ENCODE results near the gene CTNNBL1. TPM values are rescaled to one million over a fixed set of nuclear protein-coding genes. Genes with fewer than 3 reads are reported as not detected.
A peak's percentile ranks its signal among the peaks of the same experiment; 100 is the strongest.

CTNNBL1 gene
- total RNA-seq, 1 donor from 2014 or later = 31.3 TPM

DNA sequence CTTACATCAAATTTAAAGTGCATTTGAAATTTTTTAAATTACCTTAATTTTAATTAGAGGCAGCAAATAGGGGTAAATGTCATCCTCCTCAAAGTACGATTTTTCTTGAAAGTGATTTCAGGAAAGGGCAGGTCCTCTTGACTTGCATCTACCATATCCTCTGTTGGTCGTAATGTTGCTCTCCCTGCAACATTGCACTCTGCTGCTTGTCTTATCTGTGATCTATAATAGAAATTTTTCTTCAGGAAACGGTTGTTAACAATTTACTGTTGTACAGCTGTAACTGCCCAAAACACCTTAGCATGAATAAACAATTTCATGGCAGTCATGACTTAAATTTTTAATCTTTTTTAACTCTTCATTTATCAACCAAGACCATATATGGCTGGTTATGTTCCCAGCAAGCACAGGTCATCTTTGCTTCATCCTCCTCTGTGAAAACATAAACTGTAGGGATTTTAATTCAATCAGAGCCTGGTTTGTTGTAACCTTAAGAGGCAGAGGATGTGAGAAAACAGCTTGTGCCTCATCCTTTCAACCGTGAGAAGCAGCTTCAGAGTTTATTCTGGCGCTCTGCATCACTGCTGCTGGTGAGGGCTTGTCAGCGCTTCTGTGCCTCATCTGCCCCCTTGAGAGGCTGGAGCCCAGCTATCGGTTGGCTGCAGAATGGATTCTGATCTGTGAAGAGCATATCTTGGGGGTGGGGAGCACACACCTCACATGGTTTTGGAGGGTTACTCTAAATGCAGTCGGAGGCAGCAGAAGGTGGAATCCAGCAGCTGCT lies 56.0 kb downstream of the CTNNBL1 start:
- peaks cover 2 to 11% (median 7%) of the 10 kb centered on the region in 3 donors for H3K36me3 ChIP-seq (ENCODE audit: control insufficient read depth in 3 of 3, insufficient read depth in 3 of 3, low read length in 3 of 3)
- no peak overlapping the region for H3K27ac ChIP-seq (ENCODE audit: low read depth, low read length)
- no peaks in the 10 kb centered on the region for H3K4me1 ChIP-seq (ENCODE audit: control insufficient read depth in 3 of 3, insufficient read depth in 3 of 3, low read length in 3 of 3)
- no peaks in the 10 kb centered on the region for H3K27me3 ChIP-seq (ENCODE audit: control insufficient read depth in 3 of 3, insufficient read depth in 3 of 3, low read length in 3 of 3)
- H3K4me3 ChIP-seq (ENCODE audit: low read length in 3 of 3) = no peak overlapping the region
- no peak overlapping the region for H3K9ac ChIP-seq (ENCODE audit: low read depth in 1 of 3, low read length in 3 of 3)
- H3K9me3 ChIP-seq (ENCODE audit: control insufficient read depth in 3 of 3, low read length in 3 of 3) = no peaks in the 10 kb centered on the region

DNA sequence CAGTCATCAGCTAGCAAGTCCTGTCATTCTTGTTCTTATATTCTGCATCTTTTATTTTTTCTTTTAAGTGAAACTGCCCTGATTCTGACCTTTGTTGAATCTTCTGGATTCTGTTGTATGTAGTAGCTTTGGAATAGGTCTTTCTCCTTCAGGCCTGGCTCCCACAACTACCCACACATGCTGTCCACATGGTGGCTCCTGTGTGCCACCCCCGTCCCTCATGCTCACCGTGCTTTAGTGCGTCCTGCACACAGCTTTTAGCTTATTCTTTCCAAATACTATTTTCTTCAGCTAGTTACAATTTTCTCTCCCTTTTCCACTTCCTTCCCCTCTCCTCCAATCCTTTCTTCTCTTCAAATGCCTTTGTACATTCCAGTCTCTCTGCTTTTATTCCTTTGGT lies 61.8 kb downstream of the CTNNBL1 start:
- Histone ChIP-seq H3K4me1 (ENCODE audit: control insufficient read depth in 3 of 3, insufficient read depth in 3 of 3, low read length in 3 of 3) (peaks cover 4 to 19% (median 6%) of the 10 kb centered on the region in 3 donors), H3K36me3 (ENCODE audit: control insufficient read depth in 3 of 3, insufficient read depth in 3 of 3, low read length in 3 of 3) (peaks cover 3 to 11% (median 4%) of the 10 kb centered on the region in 3 donors), H3K9ac (ENCODE audit: low read depth in 1 of 3, low read length in 3 of 3) (peak overlapping the region in 1 of 3 donors; percentile 15), H3K4me3 (ENCODE audit: low read length in 3 of 3) (no peak overlapping the region), H3K9me3 (ENCODE audit: control insufficient read depth in 3 of 3, low read length in 3 of 3) (no peaks in the 10 kb centered on the region), H3K27ac (ENCODE audit: low read depth, low read length) (no peak overlapping the region), H3K27me3 (ENCODE audit: control insufficient read depth in 3 of 3, insufficient read depth in 3 of 3, low read length in 3 of 3) (no peaks in the 10 kb centered on the region)

DNA sequence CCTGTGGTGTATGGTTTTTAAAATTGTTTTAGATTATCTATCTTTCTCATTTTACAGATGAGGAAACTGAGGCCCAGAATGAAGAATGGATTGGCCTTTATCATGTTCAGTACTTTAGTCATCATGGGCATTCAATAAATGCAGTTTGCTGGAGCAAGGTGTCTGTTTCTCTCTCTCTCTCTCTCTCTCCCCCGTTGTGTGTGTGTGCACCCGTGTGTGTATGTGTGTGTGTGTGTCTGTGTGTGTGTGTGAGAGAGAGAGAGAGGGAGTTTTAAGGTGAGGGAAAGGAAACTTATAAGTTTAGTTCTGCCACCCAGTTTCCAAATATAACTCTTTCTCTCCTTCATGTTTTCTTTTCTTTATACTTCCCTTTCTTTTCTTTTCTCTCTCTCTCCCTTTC lies 62.4 kb downstream of the CTNNBL1 start:
- H3K27me3 ChIP-seq (ENCODE audit: control insufficient read depth in 3 of 3, insufficient read depth in 3 of 3, low read length in 3 of 3) = no peaks in the 10 kb centered on the region
- H3K9ac ChIP-seq (ENCODE audit: low read depth in 1 of 3, low read length in 3 of 3) = no peak overlapping the region
- H3K4me1 ChIP-seq (ENCODE audit: control insufficient read depth in 3 of 3, insufficient read depth in 3 of 3, low read length in 3 of 3) = peaks cover 4 to 19% (median 6%) of the 10 kb centered on the region in 3 donors
- no peaks in the 10 kb centered on the region for H3K9me3 ChIP-seq (ENCODE audit: control insufficient read depth in 3 of 3, low read length in 3 of 3)
- no peak overlapping the region for H3K27ac ChIP-seq (ENCODE audit: low read depth, low read length)
- no peak overlapping the region for H3K4me3 ChIP-seq (ENCODE audit: low read length in 3 of 3)
- H3K36me3 ChIP-seq (ENCODE audit: control insufficient read depth in 3 of 3, insufficient read depth in 3 of 3, low read length in 3 of 3) = peaks cover 3 to 14% (median 4%) of the 10 kb centered on the region in 3 donors

DNA sequence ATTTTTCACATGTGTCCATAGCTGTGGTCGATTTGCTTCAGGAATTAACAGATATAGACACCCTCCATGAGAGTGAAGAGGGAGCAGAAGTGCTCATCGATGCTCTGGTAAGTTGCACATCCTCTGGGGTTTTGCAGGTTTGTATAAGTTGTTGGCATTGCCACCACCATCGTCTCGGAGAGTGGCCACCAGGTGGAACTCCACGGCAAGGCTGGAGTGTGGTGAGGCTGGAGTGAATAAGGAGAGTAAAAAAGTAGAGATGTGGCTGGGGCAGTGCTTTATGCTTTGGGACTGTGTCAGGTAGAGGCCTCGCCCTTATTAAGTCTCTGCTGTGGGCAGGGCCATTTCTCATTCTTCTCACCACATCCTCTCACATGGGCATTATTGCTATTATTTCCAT lies 63.7 kb downstream of the CTNNBL1 start:
- H3K27me3 ChIP-seq (ENCODE audit: control insufficient read depth in 3 of 3, insufficient read depth in 3 of 3, low read length in 3 of 3) = no peaks in the 10 kb centered on the region
- no peak overlapping the region for H3K4me3 ChIP-seq (ENCODE audit: low read length in 3 of 3)
- peaks cover 3 to 14% (median 4%) of the 10 kb centered on the region in 3 donors for H3K36me3 ChIP-seq (ENCODE audit: control insufficient read depth in 3 of 3, insufficient read depth in 3 of 3, low read length in 3 of 3)
- peaks cover 4 to 19% (median 6%) of the 10 kb centered on the region in 3 donors for H3K4me1 ChIP-seq (ENCODE audit: control insufficient read depth in 3 of 3, insufficient read depth in 3 of 3, low read length in 3 of 3)
- H3K9ac ChIP-seq (ENCODE audit: low read depth in 1 of 3, low read length in 3 of 3) = no peak overlapping the region
- H3K9me3 ChIP-seq (ENCODE audit: control insufficient read depth in 3 of 3, low read length in 3 of 3) = no peaks in the 10 kb centered on the region
- H3K27ac ChIP-seq (ENCODE audit: low read depth, low read length) = no peak overlapping the region

DNA sequence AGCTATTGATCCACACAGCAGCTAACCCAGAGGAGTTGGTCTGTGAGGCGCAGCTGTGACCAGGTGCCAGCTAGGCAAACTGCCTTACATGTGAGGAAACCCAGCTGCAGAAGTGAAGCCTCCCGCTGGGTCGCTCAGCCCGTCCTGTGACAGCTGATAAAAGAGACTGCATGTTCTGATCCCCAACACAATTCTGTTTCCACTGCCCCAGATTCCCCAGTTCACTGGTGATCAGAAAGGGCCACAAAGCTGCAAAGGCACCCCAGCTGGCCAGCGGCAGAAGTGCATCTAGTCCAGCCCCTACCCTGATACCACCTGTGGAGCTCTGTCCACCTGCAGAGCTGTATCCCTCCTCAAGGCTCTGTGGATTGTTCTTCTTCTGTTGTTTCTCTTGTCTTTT lies 64.5 kb downstream of the CTNNBL1 start:
- H3K9ac ChIP-seq (ENCODE audit: low read depth in 1 of 3, low read length in 3 of 3) = no peak overlapping the region
- peaks cover 4 to 19% (median 6%) of the 10 kb centered on the region in 3 donors for H3K4me1 ChIP-seq (ENCODE audit: control insufficient read depth in 3 of 3, insufficient read depth in 3 of 3, low read length in 3 of 3)
- no peaks in the 10 kb centered on the region for H3K9me3 ChIP-seq (ENCODE audit: control insufficient read depth in 3 of 3, low read length in 3 of 3)
- no peaks in the 10 kb centered on the region for H3K27me3 ChIP-seq (ENCODE audit: control insufficient read depth in 3 of 3, insufficient read depth in 3 of 3, low read length in 3 of 3)
- H3K27ac ChIP-seq (ENCODE audit: low read depth, low read length) = no peak overlapping the region
- no peak overlapping the region for H3K4me3 ChIP-seq (ENCODE audit: low read length in 3 of 3)
- peaks cover 3 to 14% (median 4%) of the 10 kb centered on the region in 3 donors for H3K36me3 ChIP-seq (ENCODE audit: control insufficient read depth in 3 of 3, insufficient read depth in 3 of 3, low read length in 3 of 3)

DNA sequence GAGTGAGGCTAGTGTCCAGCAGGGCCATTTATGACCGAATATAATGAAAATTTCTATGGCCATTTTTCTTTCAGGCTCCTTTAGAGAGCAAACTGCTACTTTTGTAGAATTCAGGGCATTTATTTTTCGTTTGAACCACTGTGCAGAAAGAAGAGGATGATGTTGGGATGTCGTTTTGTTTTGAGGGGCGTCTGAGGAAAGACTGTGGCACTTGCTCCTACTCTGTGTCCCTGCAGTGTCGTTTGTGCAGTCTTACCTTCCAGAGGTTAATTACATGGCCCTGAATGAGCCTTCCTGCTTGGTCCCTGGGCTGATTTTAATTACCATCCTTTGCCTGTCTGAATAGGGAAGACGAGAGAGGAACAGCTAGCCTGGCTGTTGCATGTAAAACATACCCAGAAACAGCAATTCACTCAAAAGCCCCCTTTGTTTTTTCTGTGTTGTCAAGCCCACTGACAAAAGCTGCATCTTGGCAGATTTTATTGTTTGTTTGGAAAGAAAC lies 65.3 kb downstream of the CTNNBL1 start:
- Histone ChIP-seq H3K4me1 (ENCODE audit: control insufficient read depth in 3 of 3, insufficient read depth in 3 of 3, low read length in 3 of 3) (peaks cover 4 to 19% (median 6%) of the 10 kb centered on the region in 3 donors), H3K4me3 (ENCODE audit: low read length in 3 of 3) (no peak overlapping the region), H3K27ac (ENCODE audit: low read depth, low read length) (no peak overlapping the region), H3K36me3 (ENCODE audit: control insufficient read depth in 3 of 3, insufficient read depth in 3 of 3, low read length in 3 of 3) (peaks cover 3 to 14% (median 5%) of the 10 kb centered on the region in 3 donors), H3K27me3 (ENCODE audit: control insufficient read depth in 3 of 3, insufficient read depth in 3 of 3, low read length in 3 of 3) (no peaks in the 10 kb centered on the region), H3K9me3 (ENCODE audit: control insufficient read depth in 3 of 3, low read length in 3 of 3) (no peaks in the 10 kb centered on the region), H3K9ac (ENCODE audit: low read depth in 1 of 3, low read length in 3 of 3) (no peak overlapping the region)

DNA sequence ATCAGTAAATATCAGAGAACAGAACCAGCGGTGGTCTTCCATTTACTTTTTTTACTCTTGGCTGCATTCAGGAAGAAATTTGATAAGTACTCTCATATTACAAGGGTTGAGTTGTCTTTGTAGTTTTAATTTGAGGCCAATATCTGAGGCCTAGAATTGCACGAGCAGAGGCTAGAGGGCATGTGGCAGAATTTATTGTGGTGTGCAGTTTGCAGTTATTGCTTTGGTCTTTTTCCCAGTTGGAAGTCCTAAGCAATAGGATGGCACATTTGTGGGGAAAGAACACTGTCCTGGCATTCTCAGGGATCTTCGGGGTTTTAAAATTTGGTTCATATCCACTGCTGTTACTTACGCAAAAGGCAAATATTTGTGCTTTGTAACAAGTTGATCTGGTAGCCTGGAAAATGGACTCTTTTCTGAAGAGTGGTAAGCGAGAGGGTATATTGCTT lies 66.0 kb downstream of the CTNNBL1 start:
- Histone ChIP-seq H3K36me3 (ENCODE audit: control insufficient read depth in 3 of 3, insufficient read depth in 3 of 3, low read length in 3 of 3) (peaks cover 3 to 15% (median 12%) of the 10 kb centered on the region in 3 donors), H3K27me3 (ENCODE audit: control insufficient read depth in 3 of 3, insufficient read depth in 3 of 3, low read length in 3 of 3) (no peaks in the 10 kb centered on the region), H3K9me3 (ENCODE audit: control insufficient read depth in 3 of 3, low read length in 3 of 3) (no peaks in the 10 kb centered on the region), H3K27ac (ENCODE audit: low read depth, low read length) (no peak overlapping the region), H3K9ac (ENCODE audit: low read depth in 1 of 3, low read length in 3 of 3) (no peak overlapping the region), H3K4me1 (ENCODE audit: control insufficient read depth in 3 of 3, insufficient read depth in 3 of 3, low read length in 3 of 3) (peaks cover 4 to 19% (median 6%) of the 10 kb centered on the region in 3 donors), H3K4me3 (ENCODE audit: low read length in 3 of 3) (no peak overlapping the region)

DNA sequence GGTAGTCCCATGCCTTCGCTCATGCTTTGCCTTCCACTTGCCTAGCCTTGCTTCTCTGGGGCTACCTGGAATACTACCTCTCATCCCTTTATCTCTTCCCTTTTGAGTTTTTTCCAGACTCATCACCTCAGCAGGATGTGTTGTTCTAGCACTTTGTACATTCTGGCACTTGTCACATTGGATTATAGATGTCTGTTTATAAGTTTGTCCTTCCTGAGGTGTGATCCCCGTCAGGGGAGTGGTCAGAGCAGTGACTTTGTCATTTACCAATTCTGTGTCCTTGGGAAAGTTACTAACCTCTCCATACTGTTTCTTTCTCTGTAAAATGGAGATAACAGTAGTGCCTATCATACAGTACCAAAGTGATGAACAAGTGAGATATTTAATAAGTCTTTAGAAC lies 66.5 kb downstream of the CTNNBL1 start:
- H3K9me3 ChIP-seq (ENCODE audit: control insufficient read depth in 3 of 3, low read length in 3 of 3) = no peaks in the 10 kb centered on the region
- peaks cover 3 to 20% (median 13%) of the 10 kb centered on the region in 3 donors for H3K36me3 ChIP-seq (ENCODE audit: control insufficient read depth in 3 of 3, insufficient read depth in 3 of 3, low read length in 3 of 3)
- no peak overlapping the region for H3K4me3 ChIP-seq (ENCODE audit: low read length in 3 of 3)
- H3K4me1 ChIP-seq (ENCODE audit: control insufficient read depth in 3 of 3, insufficient read depth in 3 of 3, low read length in 3 of 3) = peaks cover 4 to 19% (median 6%) of the 10 kb centered on the region in 3 donors
- no peaks in the 10 kb centered on the region for H3K27me3 ChIP-seq (ENCODE audit: control insufficient read depth in 3 of 3, insufficient read depth in 3 of 3, low read length in 3 of 3)
- H3K9ac ChIP-seq (ENCODE audit: low read depth in 1 of 3, low read length in 3 of 3) = no peak overlapping the region
- H3K27ac ChIP-seq (ENCODE audit: low read depth, low read length) = no peak overlapping the region

DNA sequence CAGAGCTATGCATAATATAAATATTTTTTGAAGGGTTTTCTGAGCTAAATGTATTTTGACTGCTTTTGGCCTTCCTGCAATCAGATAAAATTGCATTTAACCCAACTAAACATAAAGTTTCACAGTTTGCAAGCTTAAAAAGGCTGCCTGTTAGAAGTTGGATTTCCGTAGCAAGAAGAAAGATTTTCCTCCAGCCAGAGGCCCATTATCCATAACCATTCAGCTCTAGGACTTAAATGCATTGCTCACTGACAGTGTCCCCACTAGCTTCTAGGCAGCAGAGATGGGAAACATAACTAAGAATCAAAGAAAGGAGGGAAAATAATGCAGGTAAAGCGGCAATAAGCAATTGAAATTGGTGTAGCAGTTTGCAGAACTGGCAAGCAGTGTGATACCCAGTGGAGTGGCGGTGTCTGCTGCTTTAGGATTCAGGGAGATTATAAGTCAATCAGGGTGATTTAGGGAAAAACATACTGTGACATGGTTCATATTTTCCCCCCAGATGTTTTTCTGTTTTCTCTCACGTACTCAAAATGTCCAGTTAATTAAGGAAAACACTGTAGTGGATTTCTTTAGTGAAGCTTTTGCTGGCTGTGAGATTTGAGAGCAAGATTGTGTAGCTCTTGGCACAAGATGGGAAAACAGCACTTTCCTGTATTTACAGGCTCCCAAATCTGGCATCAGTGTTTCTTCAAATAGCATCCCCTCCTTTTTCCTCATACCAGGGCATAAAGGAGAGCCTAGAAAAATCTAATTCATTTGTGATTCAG lies 69.1 kb downstream of the CTNNBL1 start:
- Histone ChIP-seq H3K4me3 (ENCODE audit: low read length in 3 of 3) (no peak overlapping the region), H3K27ac (ENCODE audit: low read depth, low read length) (no peak overlapping the region), H3K9ac (ENCODE audit: low read depth in 1 of 3, low read length in 3 of 3) (no peak overlapping the region), H3K4me1 (ENCODE audit: control insufficient read depth in 3 of 3, insufficient read depth in 3 of 3, low read length in 3 of 3) (peaks cover 0 to 8% (median 3%) of the 10 kb centered on the region in 3 donors), H3K36me3 (ENCODE audit: control insufficient read depth in 3 of 3, insufficient read depth in 3 of 3, low read length in 3 of 3) (peaks cover 2 to 15% (median 11%) of the 10 kb centered on the region in 3 donors), H3K27me3 (ENCODE audit: control insufficient read depth in 3 of 3, insufficient read depth in 3 of 3, low read length in 3 of 3) (no peaks in the 10 kb centered on the region), H3K9me3 (ENCODE audit: control insufficient read depth in 3 of 3, low read length in 3 of 3) (no peaks in the 10 kb centered on the region)
